OCI-LY1 (cell line): Measurements from ENCODE around the gene TK1.
A peak's percentile ranks its signal among the peaks of the same experiment; 100 is the strongest.

Experiments used
- H2AFZ ChIP-seq: fragments of 200-600 bp; sonication (generic), shearing (Covaris generic); 2 replicates; pipeline ENCODE4 v1.6.0; 2014; ENCODE audit warnings: antibody characterized with exemption, mild to moderate bottlenecking, low read length
- H3F3A ChIP-seq: fragments of 200-600 bp; sonication (generic), shearing (Covaris generic); 2 replicates; pipeline ENCODE4 v1.6.0; 2014; ENCODE audit warnings: mild to moderate bottlenecking, antibody characterized with exemption, low read length, moderate library complexity; ENCODE audit not compliant: insufficient read depth
- H3K27ac ChIP-seq: fragments of 200-600 bp; sonication (generic); 2 replicates; pipeline ENCODE4 v1.5.1; 2014; ENCODE audit warnings: low read length, mixed run types, mild to moderate bottlenecking, low read depth; ENCODE audit not compliant: poor library complexity, severe bottlenecking
- H3K27me3 ChIP-seq: fragments of 200-600 bp; sonication (generic); 2 replicates; pipeline ENCODE4 v1.6.0; 2014; ENCODE audit warnings: antibody characterized with exemption, mild to moderate bottlenecking, low read length, moderate library complexity; ENCODE audit not compliant: insufficient read depth
- H3K36me3 ChIP-seq: fragments of 200-600 bp; sonication (generic); 2 replicates; pipeline ENCODE4 v1.6.1; 2014; ENCODE audit warnings: mild to moderate bottlenecking, antibody characterized with exemption, low read length, moderate library complexity, mixed read lengths; ENCODE audit not compliant: insufficient read depth
- H3K4me1 ChIP-seq: fragments of 200-600 bp; sonication (generic); 2 replicates; pipeline ENCODE4 v1.5.1; 2014; ENCODE audit warnings: mild to moderate bottlenecking, low read length, moderate library complexity; ENCODE audit not compliant: insufficient read depth, severe bottlenecking
- H3K4me2 ChIP-seq: fragments of 200-600 bp; sonication (generic), shearing (Covaris generic); 2 replicates; pipeline ENCODE4 v1.6.1; 2014; ENCODE audit warnings: low read length
- H3K4me3 ChIP-seq: fragments of 200-600 bp; sonication (generic); 2 replicates; pipeline ENCODE4 v1.5.1; 2014; ENCODE audit warnings: low read length, low read depth, mild to moderate bottlenecking, mixed read lengths; ENCODE audit not compliant: poor library complexity, severe bottlenecking
- H3K79me2 ChIP-seq: fragments of 200-600 bp; shearing (Covaris generic); 2 replicates; pipeline ENCODE4 v1.6.1; 2016; ENCODE audit warnings: mixed run types, low read length, mixed read lengths; ENCODE audit not compliant: insufficient read depth
- H3K9ac ChIP-seq: fragments of 200-600 bp; sonication (generic), shearing (Covaris generic); 2 replicates; pipeline ENCODE4 v1.6.1; 2014; ENCODE audit warnings: mild to moderate bottlenecking, low read length, mixed read lengths
- H3K9me2 ChIP-seq: fragments of 200-600 bp; sonication (generic), shearing (Covaris generic); 2 replicates; pipeline ENCODE4 v1.6.1; 2014; ENCODE audit warnings: low read depth, mild to moderate bottlenecking, low read length, mixed read lengths
- H3K9me3 ChIP-seq: fragments of 200-600 bp; shearing (Covaris generic); 2 replicates; pipeline ENCODE4 v1.6.1; 2014; ENCODE audit warnings: low read length, mixed read lengths
- H4K20me1 ChIP-seq: fragments of 200-600 bp; sonication (generic), shearing (Covaris generic); 2 replicates; pipeline ENCODE4 v1.6.0; 2016; ENCODE audit warnings: mild to moderate bottlenecking, low read length; ENCODE audit not compliant: insufficient read depth
- CTCF ChIP-seq: fragments of 200-600 bp; sonication (generic), shearing (Covaris generic); IDR thresholded peaks from 2 replicates; pipeline ENCODE4 v1.5.1; 2017; ENCODE audit warnings: mild to moderate bottlenecking, antibody characterized with exemption, low read length, moderate library complexity, mixed read lengths
- EZH2 ChIP-seq: fragments of 200-600 bp; sonication (generic), shearing (Covaris generic); IDR thresholded peaks from 2 replicates; pipeline ENCODE4 v1.8.0; 2017; ENCODE audit warnings: borderline replicate concordance, mixed run types, mild to moderate bottlenecking, antibody characterized with exemption, low read length, moderate library complexity, mixed read lengths

Gene TK1

GRCh38 chr17:78148286-78149016, 38.4 kb downstream of the TK1 start:
- no peaks in the 10 kb centered on the region for H3F3A ChIP-seq

GRCh38 chr17:78147315-78147998, 39.4 kb downstream of the TK1 start:
- H3K4me1 ChIP-seq: peaks cover 40% of the 10 kb centered on the region
- H3K9me2 ChIP-seq: no peaks in the 10 kb centered on the region
- TF ChIP-seq CTCF (no peak), EZH2 (no peak)
- H2AFZ ChIP-seq: no peak overlapping the region
- no peaks in the 10 kb centered on the region for H3K9me3 ChIP-seq
- no peaks in the 10 kb centered on the region for H4K20me1 ChIP-seq
- no peak overlapping the region; the same call in 1 of the 2 replicates for H3K9ac ChIP-seq
- no peaks in the 10 kb centered on the region for H3K27me3 ChIP-seq
- H3K79me2 ChIP-seq: no peaks in the 10 kb centered on the region
- H3K36me3 ChIP-seq: no peaks in the 10 kb centered on the region
- peak overlapping the region; percentile 33; the same call in 1 of the 2 replicates for H3K4me2 ChIP-seq
- H3F3A ChIP-seq: no peaks in the 10 kb centered on the region
- peak overlapping the region; percentile 61 for H3K27ac ChIP-seq
- no peak overlapping the region for H3K4me3 ChIP-seq

More at GRCh38 chr17:78148286-78149016, 38.4 kb downstream of the TK1 start:
- Histone ChIP-seq H3K4me1 (peaks cover 50% of the 10 kb centered on the region), H3K27ac (peak overlapping the region; percentile 61), H2AFZ (no peak overlapping the region), H3K4me2 (no peak overlapping the region), H3K4me3 (no peak overlapping the region), H3K9ac (no peak overlapping the region), H3K27me3 (no peaks in the 10 kb centered on the region), H3K79me2 (no peaks in the 10 kb centered on the region), H3K9me3 (no peaks in the 10 kb centered on the region), H3K36me3 (no peaks in the 10 kb centered on the region), H3K9me2 (no peaks in the 10 kb centered on the region), H4K20me1 (no peaks in the 10 kb centered on the region)
- no peak for TF ChIP-seq EZH2
- TF ChIP-seq CTCF: no peak

GRCh38 chr17:78146881-78147280, 40.0 kb downstream of the TK1 start:
- peaks cover 2% of the 10 kb centered on the region for H3K36me3 ChIP-seq
- H3K4me2 ChIP-seq: no peak overlapping the region
- H3K4me1 ChIP-seq: peaks cover 35% of the 10 kb centered on the region
- no peaks in the 10 kb centered on the region for H3K27me3 ChIP-seq
- H2AFZ ChIP-seq: no peak overlapping the region
- H3K79me2 ChIP-seq: no peaks in the 10 kb centered on the region
- TF ChIP-seq EZH2 (no peak), CTCF (no peak)
- no peaks in the 10 kb centered on the region for H3F3A ChIP-seq
- no peak overlapping the region; the same call in 1 of the 2 replicates for H3K9ac ChIP-seq
- H3K27ac ChIP-seq: peak overlapping the region; percentile 61
- H4K20me1 ChIP-seq: no peaks in the 10 kb centered on the region
- H3K9me2 ChIP-seq: no peaks in the 10 kb centered on the region
- H3K4me3 ChIP-seq: no peak overlapping the region
- H3K9me3 ChIP-seq: no peaks in the 10 kb centered on the region
